NCI-H128 (cell line): ENCODE results near the gene SS18L1.
A peak's percentile ranks its signal among the peaks of the same experiment; 100 is the strongest.

Experiments
- DNase-seq: peaks from one replicate; lab custom pipeline; 2025; ENCODE audit not compliant: unreplicated experiment; lab: John Stamatoyannopoulos, UW

Gene SS18L1

GRCh38 chr20:62168890-62169435 lies 25.4 kb downstream of the SS18L1 start:
- DNase-seq, result no peak

GRCh38 chr20:62170536-62170935 lies 27.0 kb downstream of the SS18L1 start:
- DNase-seq, result no peak

- no peak for DNase-seq
Measured at GRCh38 chr20:62171245-62171644, 27.7 kb downstream of the SS18L1 start.

GRCh38 chr20:62172666-62173065 lies 29.1 kb downstream of the SS18L1 start:
- DNase-seq, result no peak

GRCh38 chr20:62174021-62174804 lies 30.6 kb downstream of the SS18L1 start:
- DNase-seq, result no peak

- DNase-seq, result no peak
Measured at GRCh38 chr20:62174870-62175624, 31.5 kb downstream of the SS18L1 start.

GRCh38 chr20:62175711-62176110 lies 32.1 kb downstream of the SS18L1 start:
- DNase-seq, result no peak

- no peak for DNase-seq
Measured at GRCh38 chr20:62176866-62177265, 33.3 kb downstream of the SS18L1 start.

- no peak for DNase-seq
Measured at GRCh38 chr20:62177307-62177706, 33.7 kb downstream of the SS18L1 start.

- DNase-seq, result no peak
Measured at GRCh38 chr20:62178316-62179161, 35.0 kb downstream of the SS18L1 start.

- no peak for DNase-seq
Measured at GRCh38 chr20:62179162-62179504, 35.6 kb downstream of the SS18L1 start.

GRCh38 chr20:62181808-62182207 lies 38.2 kb downstream of the SS18L1 start:
- no peak for DNase-seq

GRCh38 chr20:62182469-62183425 lies 39.2 kb downstream of the SS18L1 start, which contains the start of gene MTG2:
TSS of gene MTG2 (plus strand) at chr20:62183028. CDS start at chr20:62193421, 10,393 bp downstream.
- peak; percentile 92 for DNase-seq

GRCh38 chr20:62183426-62184142 lies 40.0 kb downstream of the SS18L1 start:
- no peak for DNase-seq

GRCh38 chr20:62186096-62186426 lies 42.5 kb downstream of the SS18L1 start:
- DNase-seq, result no peak

- DNase-seq, result no peak
Measured at GRCh38 chr20:62186887-62187866, 43.6 kb downstream of the SS18L1 start.

- DNase-seq, result no peak
Measured at GRCh38 chr20:62190639-62191411, 47.3 kb downstream of the SS18L1 start.
